BE2C (cell line): ENCODE results near the gene VAPB.
"Not testable (repeated sequence)": the region's sequence is repeated elsewhere in the genome, so short reads cannot be mapped to it uniquely, and the experiment has no call there.

Source experiments
- DNase-seq: peaks from one replicate; pipeline ENCODE4 v3.0.0-alpha.2; 2020
- H3K27me3 ChIP-seq: fragments of 250-450 bp; sonication (Bioruptor Pico); 2 replicates; pipeline ENCODE4 v1.5.1; 2020; ENCODE audit warnings: mild to moderate bottlenecking
- H3K36me3 ChIP-seq: fragments of 250-450 bp; sonication (Bioruptor Pico); 2 replicates; pipeline ENCODE4 v1.5.1; 2020; ENCODE audit warnings: mild to moderate bottlenecking
- H3K4me1 ChIP-seq: fragments of 250-450 bp; sonication (Bioruptor Pico); 2 replicates; pipeline ENCODE4 v1.5.1; 2020
- H3K4me3 ChIP-seq: 2 replicates; pipeline ENCODE4 v1.5.1; 2011; ENCODE audit warnings: low read depth, low read length
- H3K9me3 ChIP-seq: fragments of 250-450 bp; sonication (Bioruptor Pico); 2 replicates; pipeline ENCODE4 v1.5.1; 2020
- CTCF ChIP-seq: IDR thresholded peaks from 2 replicates; pipeline ENCODE4 v1.5.1; 2012; ENCODE audit warnings: mild to moderate bottlenecking, low read depth, low read length

The VAPB gene

DNA sequence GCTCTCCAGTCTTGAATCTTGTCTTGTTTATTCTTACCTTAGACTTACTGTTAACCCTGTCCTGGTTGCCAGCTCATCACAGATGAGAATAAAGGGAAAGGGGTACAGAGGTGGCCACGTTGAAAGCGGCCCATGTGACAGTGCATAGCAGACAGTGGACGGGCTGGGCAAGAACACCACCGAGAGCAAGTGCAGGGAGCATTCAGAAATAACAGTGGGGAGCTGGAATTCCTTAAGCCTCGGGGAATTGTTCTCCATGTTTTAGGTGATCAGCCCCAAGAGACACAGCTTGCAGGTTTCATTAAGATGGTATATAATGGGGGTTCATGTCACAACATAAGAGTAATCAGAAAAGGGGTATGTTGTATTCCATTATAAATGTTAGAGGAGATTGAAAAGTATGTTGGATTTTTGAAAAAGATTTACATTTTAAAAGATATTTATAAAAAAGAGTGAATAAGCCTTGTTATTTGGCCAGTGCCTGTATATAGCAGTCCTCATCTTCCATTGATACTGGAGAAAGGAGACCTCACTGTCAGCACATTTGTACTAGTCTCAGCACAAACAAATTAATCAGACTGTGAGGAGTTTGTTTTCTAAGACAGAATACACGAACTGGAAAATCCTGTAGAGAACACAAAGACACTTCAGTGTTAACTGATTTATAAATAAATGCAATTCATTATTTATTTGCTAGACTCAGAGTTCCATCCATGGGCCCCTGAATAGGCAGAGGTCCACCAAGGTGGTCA, 35.4 kb downstream of the VAPB start:
- Histone ChIP-seq H3K9me3 (no peaks in the 10 kb centered on the region), H3K4me3 (no peak overlapping the region), H3K4me1 (no peaks in the 10 kb centered on the region), H3K36me3 (peaks cover 28% of the 10 kb centered on the region), H3K27me3 (no peaks in the 10 kb centered on the region)
- DNase-seq = no peak
- no peak for TF ChIP-seq CTCF

GRCh38 chr20:58427571-58427970, 38.5 kb downstream of the VAPB start:
- not testable (repeated sequence) for H3K4me3 ChIP-seq, DNase-seq, H3K9me3 ChIP-seq, H3K27me3 ChIP-seq, H3K4me1 ChIP-seq
- peaks cover 12% of the 10 kb centered on the region for H3K36me3 ChIP-seq

GRCh38 chr20:58428364-58428763, 39.3 kb downstream of the VAPB start:
- no peak for DNase-seq
- TF ChIP-seq CTCF = no peak
- H3K4me1 ChIP-seq = no peaks in the 10 kb centered on the region
- peaks cover 12% of the 10 kb centered on the region for H3K36me3 ChIP-seq
- no peak overlapping the region for H3K4me3 ChIP-seq
- no peaks in the 10 kb centered on the region for H3K27me3 ChIP-seq
- H3K9me3 ChIP-seq = no peaks in the 10 kb centered on the region

DNA sequence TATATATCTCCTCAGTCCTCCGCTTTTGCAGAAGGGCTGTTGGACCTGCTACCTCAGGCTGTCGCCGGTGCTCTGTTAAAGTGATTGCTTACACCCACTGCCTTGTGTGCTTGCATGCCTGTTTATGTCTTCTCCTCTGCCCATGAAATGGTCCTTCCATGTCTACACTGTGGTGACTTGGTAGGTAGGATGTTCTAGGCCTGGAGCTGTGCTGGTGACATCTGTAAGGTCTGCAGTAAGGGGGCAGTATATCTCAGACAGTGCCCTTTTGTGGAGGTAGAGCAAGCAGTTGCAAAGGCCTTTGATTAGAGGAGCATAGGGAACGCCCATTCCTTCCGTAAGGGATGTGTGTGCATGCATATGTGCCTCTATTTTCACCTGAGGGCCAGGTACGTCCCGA, 40.3 kb downstream of the VAPB start:
- no peaks in the 10 kb centered on the region for H3K27me3 ChIP-seq
- TF ChIP-seq CTCF = no peak
- H3K9me3 ChIP-seq = no peaks in the 10 kb centered on the region
- no peak overlapping the region for H3K4me3 ChIP-seq
- H3K36me3 ChIP-seq = peaks cover 7% of the 10 kb centered on the region
- DNase-seq = no peak
- H3K4me1 ChIP-seq = no peaks in the 10 kb centered on the region

GRCh38 chr20:58431134-58431533, 42.1 kb downstream of the VAPB start:
- H3K36me3 ChIP-seq = peaks cover 12% of the 10 kb centered on the region
- H3K9me3 ChIP-seq = no peaks in the 10 kb centered on the region
- no peak for TF ChIP-seq CTCF
- H3K4me1 ChIP-seq = no peaks in the 10 kb centered on the region
- no peak overlapping the region for H3K4me3 ChIP-seq
- no peak for DNase-seq
- no peaks in the 10 kb centered on the region for H3K27me3 ChIP-seq

DNA sequence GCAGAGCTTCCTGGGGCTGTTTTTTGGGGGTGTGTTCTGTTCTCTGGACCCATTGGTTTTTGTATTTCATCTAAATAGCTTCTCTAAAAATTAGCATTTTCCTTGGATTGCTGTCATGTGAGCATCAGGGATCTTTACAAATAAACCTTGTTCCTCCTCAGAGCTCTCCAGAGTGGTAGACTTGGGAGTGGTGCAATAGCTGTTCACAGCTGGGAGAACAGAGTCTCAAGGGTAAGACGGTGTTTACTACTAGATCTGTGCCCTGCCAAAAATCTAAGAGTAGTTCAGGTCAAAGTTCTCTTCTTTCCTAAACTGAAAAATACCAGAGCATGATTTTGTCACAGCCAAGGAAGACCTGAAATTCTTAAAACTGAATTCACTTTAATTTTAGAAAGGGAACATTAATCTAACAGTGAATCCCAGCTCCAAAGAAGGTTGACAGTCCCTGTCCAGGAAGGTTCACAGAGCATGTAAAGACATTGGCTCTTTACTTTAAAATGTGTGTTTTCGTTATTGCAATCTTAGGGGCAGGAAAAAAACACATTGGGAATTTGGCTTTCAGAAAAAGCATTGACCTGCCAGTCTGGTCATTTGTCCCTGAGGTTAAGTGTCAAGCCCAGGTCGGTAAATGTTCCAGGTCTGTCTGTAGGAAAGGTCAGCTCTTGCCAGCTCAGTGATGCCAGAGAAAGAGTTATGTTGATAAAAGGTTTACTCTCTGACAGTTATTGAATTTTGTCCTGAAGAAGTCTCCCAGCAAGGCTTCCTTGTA, 43.3 kb downstream of the VAPB start:
- TF ChIP-seq CTCF = no peak
- Histone ChIP-seq H3K27me3 (no peaks in the 10 kb centered on the region), H3K4me3 (no peak overlapping the region), H3K36me3 (peaks cover 16% of the 10 kb centered on the region), H3K4me1 (no peaks in the 10 kb centered on the region), H3K9me3 (no peaks in the 10 kb centered on the region)
- no peak for DNase-seq
